KMS-11 (cell line): Measurements from ENCODE around the gene SNUPN.
"Not testable (repeated sequence)": the region's sequence is repeated elsewhere in the genome, so short reads cannot be mapped to it uniquely, and the experiment has no call there.

Experiments
- H2AFZ ChIP-seq: fragments of 200-600 bp; sonication (generic); 2 replicates; pipeline ENCODE4 v1.6.1; 2016; ENCODE audit warnings: antibody characterized with exemption, mixed run types, low read depth
- H3K27ac ChIP-seq: fragments of 200-600 bp; sonication (generic); 2 replicates; pipeline ENCODE4 v1.6.1; 2016; ENCODE audit warnings: mild to moderate bottlenecking, mixed run types
- H3K27me3 ChIP-seq: fragments of 200-600 bp; sonication (generic); 2 replicates; pipeline ENCODE4 v1.6.1; 2017; ENCODE audit warnings: mild to moderate bottlenecking, low read depth, mixed run types, moderate library complexity; ENCODE audit not compliant: insufficient read depth
- H3K36me3 ChIP-seq: fragments of 200-600 bp; sonication (generic); 2 replicates; pipeline ENCODE4 v1.6.1; 2017; ENCODE audit warnings: mild to moderate bottlenecking, mixed run types; ENCODE audit not compliant: insufficient read depth
- H3K4me1 ChIP-seq: fragments of 200-600 bp; sonication (generic); 2 replicates; pipeline ENCODE4 v1.6.1; 2016; ENCODE audit warnings: mild to moderate bottlenecking, low read depth, mixed run types; ENCODE audit not compliant: poor library complexity, severe bottlenecking
- H3K4me2 ChIP-seq: fragments of 200-600 bp; sonication (generic); 2 replicates; pipeline ENCODE4 v1.7.0; 2016; ENCODE audit warnings: mild to moderate bottlenecking, mixed run types
- H3K4me3 ChIP-seq: fragments of 200-600 bp; sonication (generic); IDR thresholded peaks from 2 replicates; pipeline ENCODE4 v1.6.1; 2017; ENCODE audit warnings: low read depth, low read length, mixed read lengths; ENCODE audit not compliant: insufficient read depth
- H3K79me2 ChIP-seq: fragments of 200-600 bp; sonication (generic); 2 replicates; pipeline ENCODE4 v1.6.1; 2016; ENCODE audit warnings: low read depth, mixed run types; ENCODE audit not compliant: insufficient read depth
- H3K9ac ChIP-seq: fragments of 200-600 bp; sonication (generic); 2 replicates; pipeline ENCODE4 v1.6.1; 2016; ENCODE audit warnings: mild to moderate bottlenecking, mixed run types
- H4K20me1 ChIP-seq: fragments of 200-600 bp; sonication (generic); 2 replicates; pipeline ENCODE4 v1.6.1; 2016; ENCODE audit warnings: mild to moderate bottlenecking, mixed run types; ENCODE audit not compliant: insufficient read depth
- TF ChIP-seq, protein P1 (sequence below): fragments of 200-600 bp; sonication (generic); conservative IDR thresholded peaks from 2 replicates; pipeline ENCODE4 v1.6.1; 2017; ENCODE audit warnings: low read depth, mild to moderate bottlenecking, antibody characterized with exemption, low read length, moderate library complexity, mixed read lengths

Gene SNUPN

GRCh38 chr15:75573648-75574384 is 51.7 kb downstream of the SNUPN start:
- peaks cover 42% of the 10 kb centered on the region for H3K79me2 ChIP-seq
- no peaks in the 10 kb centered on the region for H3K36me3 ChIP-seq
- peaks cover 13% of the 10 kb centered on the region for H3K4me1 ChIP-seq
- H3K9ac ChIP-seq: no peak overlapping the region
- no peak overlapping the region for H3K27ac ChIP-seq
- H3K4me3 ChIP-seq: no peak overlapping the region
- no peaks in the 10 kb centered on the region for H4K20me1 ChIP-seq
- H3K4me2 ChIP-seq: no peak overlapping the region
- H3K27me3 ChIP-seq: no peaks in the 10 kb centered on the region
- TF ChIP-seq, protein P1, sequence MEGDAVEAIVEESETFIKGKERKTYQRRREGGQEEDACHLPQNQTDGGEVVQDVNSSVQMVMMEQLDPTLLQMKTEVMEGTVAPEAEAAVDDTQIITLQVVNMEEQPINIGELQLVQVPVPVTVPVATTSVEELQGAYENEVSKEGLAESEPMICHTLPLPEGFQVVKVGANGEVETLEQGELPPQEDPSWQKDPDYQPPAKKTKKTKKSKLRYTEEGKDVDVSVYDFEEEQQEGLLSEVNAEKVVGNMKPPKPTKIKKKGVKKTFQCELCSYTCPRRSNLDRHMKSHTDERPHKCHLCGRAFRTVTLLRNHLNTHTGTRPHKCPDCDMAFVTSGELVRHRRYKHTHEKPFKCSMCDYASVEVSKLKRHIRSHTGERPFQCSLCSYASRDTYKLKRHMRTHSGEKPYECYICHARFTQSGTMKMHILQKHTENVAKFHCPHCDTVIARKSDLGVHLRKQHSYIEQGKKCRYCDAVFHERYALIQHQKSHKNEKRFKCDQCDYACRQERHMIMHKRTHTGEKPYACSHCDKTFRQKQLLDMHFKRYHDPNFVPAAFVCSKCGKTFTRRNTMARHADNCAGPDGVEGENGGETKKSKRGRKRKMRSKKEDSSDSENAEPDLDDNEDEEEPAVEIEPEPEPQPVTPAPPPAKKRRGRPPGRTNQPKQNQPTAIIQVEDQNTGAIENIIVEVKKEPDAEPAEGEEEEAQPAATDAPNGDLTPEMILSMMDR: no peak
- H2AFZ ChIP-seq: no peak overlapping the region

DNA sequence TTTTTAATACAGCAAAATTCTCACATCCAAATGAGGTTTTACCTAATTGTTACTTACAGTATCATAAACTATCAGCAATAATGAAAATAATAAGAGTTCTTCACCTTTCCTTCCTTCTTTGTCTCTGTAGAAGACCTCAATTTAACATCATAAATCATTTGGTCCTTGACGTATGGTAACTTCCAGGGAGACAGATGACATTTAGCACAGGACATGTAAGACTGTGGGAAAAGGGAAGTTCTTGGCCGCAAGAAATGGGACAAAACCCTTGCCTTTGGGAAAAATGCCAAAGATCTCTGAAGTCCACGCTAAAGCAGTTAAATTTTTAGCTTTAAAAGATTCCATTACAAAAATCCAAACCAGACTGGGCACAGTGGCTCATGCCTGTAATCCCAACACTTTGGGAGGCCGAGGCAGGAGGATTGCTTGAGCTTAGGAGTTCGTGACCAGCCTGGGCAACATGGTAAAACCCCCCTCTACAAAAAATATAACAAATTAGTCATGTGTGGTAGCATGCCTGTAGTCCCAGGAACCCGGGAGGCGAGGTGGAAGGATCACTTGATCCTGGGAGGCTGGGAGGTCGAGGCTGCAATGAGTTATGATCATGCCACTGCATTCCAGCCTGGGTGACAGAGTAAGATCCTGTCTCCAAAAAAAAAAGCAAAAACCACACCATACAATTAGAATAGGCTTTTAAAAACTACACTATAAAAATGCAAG is 55.2 kb downstream of the SNUPN start:
- H3K4me1 ChIP-seq: no peaks in the 10 kb centered on the region
- no peaks in the 10 kb centered on the region for H4K20me1 ChIP-seq
- no peaks in the 10 kb centered on the region for H3K27me3 ChIP-seq
- TF ChIP-seq, protein P1: no peak
- no peak overlapping the region for H3K27ac ChIP-seq
- no peak overlapping the region for H3K9ac ChIP-seq
- no peaks in the 10 kb centered on the region for H3K36me3 ChIP-seq
- H2AFZ ChIP-seq: no peak overlapping the region
- peaks cover 18% of the 10 kb centered on the region for H3K79me2 ChIP-seq
- no peak overlapping the region for H3K4me2 ChIP-seq
- H3K4me3 ChIP-seq: no peak overlapping the region

DNA sequence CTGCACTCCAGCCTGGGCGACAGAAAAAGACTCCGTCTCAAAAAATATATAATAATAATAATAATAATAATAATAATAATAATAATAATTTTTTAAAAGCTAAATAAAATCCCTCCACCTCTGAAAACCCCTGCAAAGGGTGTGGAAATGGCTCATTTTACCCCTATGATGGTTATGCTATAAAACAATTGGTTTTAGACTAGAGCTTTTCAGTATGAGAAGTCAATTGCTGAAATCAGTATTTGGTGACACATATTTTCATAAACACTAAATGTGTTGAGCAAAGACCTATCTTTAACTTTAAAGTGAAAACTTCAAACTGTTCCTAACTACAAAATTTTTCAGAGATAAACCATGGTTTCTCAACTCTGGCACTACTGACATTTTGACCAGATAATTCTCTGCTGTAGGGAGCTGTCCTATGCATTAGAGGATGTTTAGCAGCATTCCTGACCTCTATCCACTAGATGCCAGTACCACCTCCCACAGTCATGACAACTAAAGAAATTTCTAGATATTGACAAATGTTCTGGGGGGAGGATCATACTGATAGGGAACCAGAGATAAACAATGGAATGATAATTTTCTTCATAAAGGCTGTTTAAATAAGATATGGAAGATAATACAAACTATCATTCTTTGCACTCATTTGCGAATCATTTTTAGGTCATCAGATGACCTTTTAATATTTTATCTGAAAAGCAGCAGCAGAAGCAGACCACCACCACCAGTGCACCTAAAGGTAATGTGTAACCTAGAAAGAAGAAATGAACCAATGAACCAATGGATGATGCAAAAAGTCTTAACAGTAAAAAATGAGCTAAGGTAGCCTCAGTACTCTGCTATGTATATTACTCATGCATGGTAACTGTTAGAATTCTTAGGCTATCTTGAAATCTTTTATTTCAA is 60.2 kb downstream of the SNUPN start:
- H3K27me3 ChIP-seq: no peaks in the 10 kb centered on the region
- no peaks in the 10 kb centered on the region; the same call in 1 of the 2 replicates for H3K79me2 ChIP-seq
- no peak overlapping the region for H3K9ac ChIP-seq
- no peaks in the 10 kb centered on the region for H3K4me1 ChIP-seq
- no peak overlapping the region for H2AFZ ChIP-seq
- TF ChIP-seq, protein P1: no peak
- no peak overlapping the region for H3K4me3 ChIP-seq
- H3K36me3 ChIP-seq: no peaks in the 10 kb centered on the region
- H3K27ac ChIP-seq: no peak overlapping the region
- H4K20me1 ChIP-seq: no peaks in the 10 kb centered on the region
- no peak overlapping the region for H3K4me2 ChIP-seq

GRCh38 chr15:75561888-75562287 is 63.6 kb downstream of the SNUPN start:
- Histone ChIP-seq H3K4me3 (no peak overlapping the region), H4K20me1 (no peaks in the 10 kb centered on the region), H3K27ac (no peak overlapping the region), H2AFZ (no peak overlapping the region), H3K79me2 (no peaks in the 10 kb centered on the region; the same call in 1 of the 2 replicates), H3K27me3 (no peaks in the 10 kb centered on the region), H3K4me2 (no peak overlapping the region), H3K36me3 (no peaks in the 10 kb centered on the region), H3K4me1 (no peaks in the 10 kb centered on the region), H3K9ac (no peak overlapping the region)
- TF ChIP-seq, protein P1: no peak

DNA sequence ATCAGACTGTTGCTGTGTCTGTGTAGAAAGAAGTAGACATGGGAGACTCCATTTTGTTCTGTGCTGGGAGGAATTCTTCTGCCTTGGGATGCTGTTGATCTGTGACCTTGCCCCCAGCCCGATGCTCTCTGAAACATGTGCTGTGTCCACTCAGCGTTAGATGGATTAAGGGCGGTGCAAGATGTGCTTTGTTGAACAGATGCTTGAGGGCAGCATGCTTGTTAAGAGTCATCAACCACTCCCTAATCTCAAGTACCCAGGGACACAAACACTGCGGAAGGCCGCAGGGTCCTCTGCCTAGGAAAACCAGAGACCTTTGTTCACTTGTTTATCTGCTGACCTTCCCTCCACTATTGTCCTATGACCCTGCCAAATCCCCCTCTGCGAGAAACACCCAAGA is 66.2 kb downstream of the SNUPN start:
- H3K27ac ChIP-seq, H3K79me2 ChIP-seq, H3K4me1 ChIP-seq, H3K4me3 ChIP-seq, H4K20me1 ChIP-seq, H3K4me2 ChIP-seq, H3K36me3 ChIP-seq, H3K27me3 ChIP-seq, H2AFZ ChIP-seq, H3K9ac ChIP-seq: not testable (repeated sequence)

DNA sequence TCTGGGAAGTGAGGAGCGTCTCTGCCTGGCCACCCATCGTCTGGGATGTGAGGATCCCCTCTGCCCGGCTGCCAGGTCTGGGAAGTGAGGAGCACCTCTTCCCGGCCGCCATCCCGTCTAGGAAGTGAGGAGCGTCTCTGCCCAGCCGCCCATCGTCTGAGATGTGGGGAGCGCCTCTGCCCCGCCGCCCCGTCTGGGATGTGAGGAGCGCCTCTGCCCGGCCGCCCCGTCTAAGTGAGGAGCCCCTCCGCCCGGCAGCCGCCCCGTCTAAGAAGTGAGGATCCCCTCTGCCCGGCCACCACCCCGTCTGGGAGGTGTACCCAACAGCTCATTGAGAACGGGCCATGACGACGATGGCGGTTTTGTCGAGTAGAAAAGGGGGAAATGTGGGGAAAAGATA is 66.6 kb downstream of the SNUPN start:
- H3K4me2 ChIP-seq, H3K27ac ChIP-seq, H2AFZ ChIP-seq, H3K36me3 ChIP-seq, H3K4me1 ChIP-seq, H3K4me3 ChIP-seq, H3K9ac ChIP-seq, H4K20me1 ChIP-seq, H3K79me2 ChIP-seq, H3K27me3 ChIP-seq: not testable (repeated sequence)
